ENCODE data around the gene KNCN. TPM values are rescaled to one million over a fixed set of nuclear protein-coding genes. Genes with fewer than 3 reads are reported as not detected.

KNCN gene
- total RNA-seq, 1 donor from 2014 or later: not detected

GRCh38 chr1:46568461-46568891, 17.0 kb upstream of the KNCN start:
- Histone ChIP-seq H3K27me3 (ENCODE audit: control insufficient read depth, insufficient read depth, low read length) (no peaks in the 10 kb centered on the region), H3K36me3 (ENCODE audit: control insufficient read depth, insufficient read depth, low read length) (peaks cover 23% of the 10 kb centered on the region), H3K4me3 (ENCODE audit: low read depth, low read length) (no peak overlapping the region)
- DNase-seq (ENCODE audit: low read depth) (no peak), FAIRE-seq (no peak)
- TF ChIP-seq CTCF (IDR thresholded peaks at IDR 0.05; ENCODE audit: insufficient read depth, low read length, severe bottlenecking): no peak

- Histone ChIP-seq H3K27me3 (ENCODE audit: control insufficient read depth, insufficient read depth, low read length) (no peaks in the 10 kb centered on the region), H3K36me3 (ENCODE audit: control insufficient read depth, insufficient read depth, low read length) (peaks cover 36% of the 10 kb centered on the region), H3K4me3 (ENCODE audit: low read depth, low read length) (no peak overlapping the region)
- FAIRE-seq: no peak
- no peak for TF ChIP-seq CTCF (IDR thresholded peaks at IDR 0.05; ENCODE audit: insufficient read depth, low read length, severe bottlenecking)
- DNase-seq (ENCODE audit: low read depth): no peak
Observed at GRCh38 chr1:46563341-46563740, 11.9 kb upstream of the KNCN start.

- Histone ChIP-seq H3K36me3 (ENCODE audit: control insufficient read depth, insufficient read depth, low read length) (peaks cover 34% of the 10 kb centered on the region), H3K27me3 (ENCODE audit: control insufficient read depth, insufficient read depth, low read length) (no peaks in the 10 kb centered on the region), H3K4me3 (ENCODE audit: low read depth, low read length) (no peak overlapping the region)
- DNase-seq (ENCODE audit: low read depth) (no peak), FAIRE-seq (no peak)
- no peak for TF ChIP-seq CTCF (IDR thresholded peaks at IDR 0.05; ENCODE audit: insufficient read depth, low read length, severe bottlenecking)
Observed at GRCh38 chr1:46562498-46562897, 11.1 kb upstream of the KNCN start.

- Histone ChIP-seq H3K36me3 (ENCODE audit: control insufficient read depth, insufficient read depth, low read length) (peaks cover 21% of the 10 kb centered on the region), H3K4me3 (ENCODE audit: low read depth, low read length) (no peak overlapping the region), H3K27me3 (ENCODE audit: control insufficient read depth, insufficient read depth, low read length) (no peaks in the 10 kb centered on the region)
- TF ChIP-seq CTCF (IDR thresholded peaks at IDR 0.05; ENCODE audit: insufficient read depth, low read length, severe bottlenecking): no peak
- no peak for FAIRE-seq
- no peak for DNase-seq (ENCODE audit: low read depth)
Observed at GRCh38 chr1:46558966-46559365, 7.5 kb upstream of the KNCN start.

GRCh38 chr1:46558141-46558963, 6.9 kb upstream of the KNCN start:
- TF ChIP-seq CTCF (IDR thresholded peaks at IDR 0.05; ENCODE audit: insufficient read depth, low read length, severe bottlenecking): no peak
- DNase-seq (ENCODE audit: low read depth) (no peak), FAIRE-seq (no peak)
- H3K36me3 ChIP-seq (ENCODE audit: control insufficient read depth, insufficient read depth, low read length): peaks cover 20% of the 10 kb centered on the region
- H3K4me3 ChIP-seq (ENCODE audit: low read depth, low read length): no peak overlapping the region
- no peaks in the 10 kb centered on the region for H3K27me3 ChIP-seq (ENCODE audit: control insufficient read depth, insufficient read depth, low read length)

- DNase-seq (ENCODE audit: low read depth) (peak; percentile 5), FAIRE-seq (no peak)
- Histone ChIP-seq H3K4me3 (ENCODE audit: low read depth, low read length) (no peak overlapping the region), H3K36me3 (ENCODE audit: control insufficient read depth, insufficient read depth, low read length) (peaks cover 16% of the 10 kb centered on the region), H3K27me3 (ENCODE audit: control insufficient read depth, insufficient read depth, low read length) (no peaks in the 10 kb centered on the region)
- no peak for TF ChIP-seq CTCF (IDR thresholded peaks at IDR 0.05; ENCODE audit: insufficient read depth, low read length, severe bottlenecking)
Observed at GRCh38 chr1:46557403-46557802, 6.0 kb upstream of the KNCN start.
